Neural progenitor cell (in vitro differentiated cells): ENCODE data around the gene APOL5. TPM values are rescaled to one million over a fixed set of nuclear protein-coding genes. Genes with fewer than 3 reads are reported as not detected.
"Not testable (repeated sequence)": the region's sequence is repeated elsewhere in the genome, so short reads cannot be mapped to it uniquely, and the experiment has no call there.

Experiments
- DNase-seq: peaks from one replicate; pipeline ENCODE4 v3.0.0-alpha.2; 2016; ENCODE audit warnings: low spot score
- H2AFZ ChIP-seq: fragments of 200-600 bp; sonication (generic); replicated peaks from 2 replicates; pipeline ENCODE4 v1.6.1; 2016; ENCODE audit warnings: antibody characterized with exemption
- H3F3A ChIP-seq: fragments of 200-600 bp; sonication (generic); 2 replicates; pipeline ENCODE4 v1.6.1; 2016; ENCODE audit warnings: antibody characterized with exemption, low read depth
- H3K27ac ChIP-seq: fragments of 200-600 bp; sonication (generic); 2 replicates; pipeline ENCODE4 v1.5.1; 2016; ENCODE audit warnings: mild to moderate bottlenecking
- H3K27me3 ChIP-seq: fragments of 200-600 bp; sonication (generic); 2 replicates; pipeline ENCODE4 v1.6.1; 2016; ENCODE audit warnings: mild to moderate bottlenecking, moderate library complexity
- H3K36me3 ChIP-seq: fragments of 200-600 bp; sonication (generic); 2 replicates; pipeline ENCODE4 v1.5.1; 2016
- H3K4me1 ChIP-seq: fragments of 200-600 bp; sonication (generic); 2 replicates; pipeline ENCODE4 v1.6.1; 2016; ENCODE audit warnings: mixed run types
- H3K4me2 ChIP-seq: fragments of 200-600 bp; sonication (generic); 2 replicates; pipeline ENCODE4 v1.6.1; 2016
- H3K4me3 ChIP-seq: fragments of 200-600 bp; sonication (generic); 2 replicates; pipeline ENCODE4 v1.5.1; 2016
- H3K79me2 ChIP-seq: fragments of 200-600 bp; sonication (generic); 2 replicates; pipeline ENCODE4 v1.6.1; 2016; ENCODE audit warnings: low read depth
- H3K9ac ChIP-seq: fragments of 200-600 bp; sonication (generic); 2 replicates; pipeline ENCODE4 v1.6.1; 2016
- H3K9me3 ChIP-seq: fragments of 200-600 bp; sonication (generic); 2 replicates; pipeline ENCODE4 v1.5.1; 2016; ENCODE audit warnings: low read depth
- H4K20me1 ChIP-seq: fragments of 200-600 bp; sonication (generic); 2 replicates; pipeline ENCODE4 v1.6.1; 2016; ENCODE audit warnings: low read depth
- H3K27ac Mint-ChIP-seq: 3 replicates; pipeline ENCODE4 v1.8.0; 2021; ENCODE audit warnings: mixed read lengths
- H3K27me3 Mint-ChIP-seq: 2 replicates; pipeline ENCODE4 v1.8.0; 2022; ENCODE audit warnings: low read depth, mild to moderate bottlenecking, inconsistent platforms, moderate library complexity, mixed read lengths; ENCODE audit not compliant: insufficient read depth
- H3K36me3 Mint-ChIP-seq: 3 replicates; pipeline ENCODE4 v1.8.0; 2021; ENCODE audit warnings: mixed read lengths
- H3K4me1 Mint-ChIP-seq: 3 replicates; pipeline ENCODE4 v1.8.0; 2021; ENCODE audit warnings: mixed read lengths
- H3K4me3 Mint-ChIP-seq: 3 replicates; pipeline ENCODE4 v1.8.0; 2021; ENCODE audit warnings: mild to moderate bottlenecking, moderate library complexity, mixed read lengths
- H3K9me3 Mint-ChIP-seq: 3 replicates; pipeline ENCODE4 v1.8.0; 2020; ENCODE audit warnings: mixed read lengths
- EZH2 ChIP-seq: fragments of 200-600 bp; sonication (generic); IDR thresholded peaks from 2 replicates; pipeline ENCODE4 v1.6.1; 2017; ENCODE audit warnings: antibody characterized with exemption, mild to moderate bottlenecking, moderate library complexity
- EZH2phosphoT487 ChIP-seq: fragments of 200-600 bp; sonication (generic); IDR thresholded peaks from 2 replicates; pipeline ENCODE4 v1.6.1; 2017; ENCODE audit warnings: antibody characterized with exemption
- total RNA-seq: library from RNA; depleted of rRNA; stranded (reverse); fragments of >200 nt; gene quantifications from 2 replicates; pipeline ENCODE4 v1.2.3, GENCODE V29; 2015; ENCODE audit warnings: low replicate concordance
- TF ChIP-seq, protein P1 (sequence below): fragments of 200-600 bp; sonication (generic); IDR thresholded peaks from 2 replicates; pipeline ENCODE4 v1.5.1; 2017; ENCODE audit warnings: antibody characterized with exemption, mild to moderate bottlenecking

APOL5 gene
- total RNA-seq, 1 donor from 2014 or later: not detected

DNA sequence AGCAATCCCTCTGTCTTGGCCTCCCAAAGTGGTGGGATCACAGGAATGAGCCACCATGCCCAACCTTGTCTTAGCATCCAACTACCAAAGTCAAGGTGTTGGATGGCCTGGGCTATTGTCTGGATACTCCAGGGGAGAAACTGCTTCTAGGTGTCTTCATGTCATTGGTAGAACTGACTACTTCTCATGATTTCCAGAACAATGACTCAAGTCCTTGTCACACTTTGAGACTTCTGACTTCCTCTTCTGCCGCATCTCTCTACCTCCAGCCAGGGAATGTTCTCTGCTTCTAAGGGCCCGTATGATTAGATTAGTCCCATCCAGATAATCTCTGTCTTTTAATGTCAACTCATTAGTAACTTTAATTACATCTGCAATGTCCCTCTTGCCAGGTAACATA is 38.8 kb upstream of the APOL5 start:
- no peaks in the 10 kb centered on the region for H3F3A ChIP-seq
- Mint-ChIP-seq H3K4me3 (no peak overlapping the region), H3K27ac (no peak overlapping the region), H3K36me3 (no peaks in the 10 kb centered on the region), H3K9me3 (peaks cover 9% of the 10 kb centered on the region), H3K27me3 (no peaks in the 10 kb centered on the region), H3K4me1 (peaks cover 2% of the 10 kb centered on the region)
- H3K4me3 ChIP-seq: no peak overlapping the region
- H3K27me3 ChIP-seq: no peaks in the 10 kb centered on the region
- no peaks in the 10 kb centered on the region for H4K20me1 ChIP-seq
- peaks cover 15% of the 10 kb centered on the region for H3K4me1 ChIP-seq
- no peak overlapping the region for H3K9ac ChIP-seq
- no peaks in the 10 kb centered on the region for H3K79me2 ChIP-seq
- no peaks in the 10 kb centered on the region for H3K9me3 ChIP-seq
- H3K4me2 ChIP-seq: no peak overlapping the region
- no peak overlapping the region for H2AFZ ChIP-seq
- TF ChIP-seq, protein P1, sequence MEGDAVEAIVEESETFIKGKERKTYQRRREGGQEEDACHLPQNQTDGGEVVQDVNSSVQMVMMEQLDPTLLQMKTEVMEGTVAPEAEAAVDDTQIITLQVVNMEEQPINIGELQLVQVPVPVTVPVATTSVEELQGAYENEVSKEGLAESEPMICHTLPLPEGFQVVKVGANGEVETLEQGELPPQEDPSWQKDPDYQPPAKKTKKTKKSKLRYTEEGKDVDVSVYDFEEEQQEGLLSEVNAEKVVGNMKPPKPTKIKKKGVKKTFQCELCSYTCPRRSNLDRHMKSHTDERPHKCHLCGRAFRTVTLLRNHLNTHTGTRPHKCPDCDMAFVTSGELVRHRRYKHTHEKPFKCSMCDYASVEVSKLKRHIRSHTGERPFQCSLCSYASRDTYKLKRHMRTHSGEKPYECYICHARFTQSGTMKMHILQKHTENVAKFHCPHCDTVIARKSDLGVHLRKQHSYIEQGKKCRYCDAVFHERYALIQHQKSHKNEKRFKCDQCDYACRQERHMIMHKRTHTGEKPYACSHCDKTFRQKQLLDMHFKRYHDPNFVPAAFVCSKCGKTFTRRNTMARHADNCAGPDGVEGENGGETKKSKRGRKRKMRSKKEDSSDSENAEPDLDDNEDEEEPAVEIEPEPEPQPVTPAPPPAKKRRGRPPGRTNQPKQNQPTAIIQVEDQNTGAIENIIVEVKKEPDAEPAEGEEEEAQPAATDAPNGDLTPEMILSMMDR: no peak
- no peaks in the 10 kb centered on the region for H3K36me3 ChIP-seq
- H3K27ac ChIP-seq: no peak overlapping the region
- DNase-seq: no peak

DNA sequence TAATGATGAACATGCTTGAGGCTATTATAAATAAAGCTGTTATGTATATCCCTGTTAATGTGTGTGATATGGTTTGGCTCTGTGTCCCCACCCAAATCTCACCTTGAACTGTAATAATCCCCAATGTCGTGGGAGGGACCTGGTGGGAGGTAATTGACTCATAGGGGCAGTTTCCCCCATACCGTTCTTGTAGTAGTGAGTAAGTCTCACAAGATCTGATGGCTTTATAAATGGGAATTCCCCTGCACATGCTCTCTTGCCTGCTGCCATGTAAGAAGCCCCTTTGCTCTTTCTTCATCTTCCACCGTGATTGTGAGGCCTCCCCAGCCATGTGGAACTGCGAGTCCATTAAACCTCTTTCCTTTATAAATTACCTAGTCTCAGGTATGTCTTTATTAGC is 38.2 kb upstream of the APOL5 start:
- not testable (repeated sequence) for DNase-seq, H3F3A ChIP-seq, H3K27me3 ChIP-seq, H3K9me3 Mint-ChIP-seq, H3K4me3 ChIP-seq, H3K4me1 Mint-ChIP-seq, H3K4me2 ChIP-seq, H3K27ac Mint-ChIP-seq, H4K20me1 ChIP-seq, H2AFZ ChIP-seq, H3K36me3 Mint-ChIP-seq, H3K9ac ChIP-seq, H3K9me3 ChIP-seq, H3K36me3 ChIP-seq, H3K79me2 ChIP-seq, H3K4me3 Mint-ChIP-seq, H3K27me3 Mint-ChIP-seq, H3K27ac ChIP-seq
- peaks cover 15% of the 10 kb centered on the region for H3K4me1 ChIP-seq

DNA sequence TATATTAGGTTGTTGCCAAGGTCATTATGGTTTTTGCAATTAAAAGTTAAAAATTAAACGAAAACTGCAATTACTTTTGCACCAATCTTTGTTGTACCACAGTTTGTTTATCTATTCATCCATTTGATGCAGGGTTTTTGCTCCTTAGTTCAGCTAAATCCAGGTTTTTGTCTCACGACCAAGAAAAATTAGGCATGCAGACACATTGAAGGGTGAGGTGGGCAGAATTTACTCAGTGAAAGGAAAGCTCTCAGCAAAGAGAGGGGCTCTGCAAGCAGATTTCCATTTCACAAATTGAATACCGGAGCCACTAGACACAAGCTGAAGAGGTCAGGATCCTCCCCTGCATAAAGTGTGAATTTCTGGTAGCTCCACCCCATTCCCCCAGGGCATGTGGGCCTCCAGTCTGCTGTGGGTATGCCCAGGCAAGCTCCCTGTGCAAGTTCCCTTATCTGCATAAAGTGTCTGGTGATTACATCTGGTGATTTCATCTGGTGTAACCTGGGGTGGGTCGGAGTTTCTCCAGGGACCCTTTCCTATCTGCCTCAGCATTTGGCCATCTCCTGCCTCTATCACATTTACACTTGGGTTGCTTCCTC is 36.1 kb upstream of the APOL5 start:
- H3K27me3 ChIP-seq: no peaks in the 10 kb centered on the region
- H3K4me3 ChIP-seq: no peak overlapping the region
- no peak overlapping the region for H3K27ac ChIP-seq
- no peak overlapping the region for H3K9ac ChIP-seq
- no peaks in the 10 kb centered on the region for H4K20me1 ChIP-seq
- H3K9me3 ChIP-seq: no peaks in the 10 kb centered on the region
- no peak overlapping the region for H3K4me2 ChIP-seq
- H3K79me2 ChIP-seq: no peaks in the 10 kb centered on the region
- H3K27me3 Mint-ChIP-seq: no peaks in the 10 kb centered on the region
- no peak overlapping the region for H3K4me3 Mint-ChIP-seq
- TF ChIP-seq EZH2: no peak
- TF ChIP-seq, protein P1: no peak
- TF ChIP-seq EZH2phosphoT487: no peak
- no peaks in the 10 kb centered on the region for H3K9me3 Mint-ChIP-seq
- peaks cover 2% of the 10 kb centered on the region for H3K4me1 Mint-ChIP-seq
- H3K27ac Mint-ChIP-seq: no peak overlapping the region
- no peak for DNase-seq
- H3K4me1 ChIP-seq: peaks cover 7% of the 10 kb centered on the region
- H3F3A ChIP-seq: no peaks in the 10 kb centered on the region
- no peaks in the 10 kb centered on the region for H3K36me3 ChIP-seq
- H3K36me3 Mint-ChIP-seq: no peaks in the 10 kb centered on the region
- H2AFZ ChIP-seq: peak overlapping the region; percentile 55

DNA sequence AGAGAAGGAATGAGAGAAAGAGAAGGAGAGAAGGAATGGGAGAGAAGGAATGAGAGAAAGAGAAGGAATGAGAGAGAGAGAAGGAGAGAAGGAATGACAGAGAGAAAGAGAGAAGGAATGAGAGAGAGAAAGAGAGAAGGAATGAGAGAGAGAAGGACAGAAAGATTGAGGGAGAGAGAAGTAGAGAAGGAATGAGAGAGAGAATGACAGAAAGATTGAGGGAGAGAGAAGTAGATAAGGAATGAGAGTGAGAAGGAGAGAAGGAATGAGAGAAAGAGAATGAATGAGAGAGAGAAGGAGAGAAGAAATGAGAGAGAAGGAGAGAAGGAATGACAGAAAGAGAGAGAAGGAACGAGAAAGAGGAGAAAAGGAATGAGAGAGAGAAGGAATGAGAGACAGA is 34.1 kb upstream of the APOL5 start:
- H3K27ac Mint-ChIP-seq: no peak overlapping the region
- H3K27me3 Mint-ChIP-seq: peaks cover 2% of the 10 kb centered on the region
- H3K36me3 ChIP-seq: no peaks in the 10 kb centered on the region
- no peaks in the 10 kb centered on the region for H4K20me1 ChIP-seq
- no peaks in the 10 kb centered on the region for H3F3A ChIP-seq
- no peaks in the 10 kb centered on the region for H3K9me3 Mint-ChIP-seq
- H3K36me3 Mint-ChIP-seq: no peaks in the 10 kb centered on the region
- H3K4me1 ChIP-seq: no peaks in the 10 kb centered on the region
- H3K9me3 ChIP-seq: no peaks in the 10 kb centered on the region
- H3K4me3 ChIP-seq: no peak overlapping the region
- no peaks in the 10 kb centered on the region for H3K27me3 ChIP-seq
- no peak overlapping the region for H3K4me2 ChIP-seq
- no peak for TF ChIP-seq EZH2phosphoT487
- TF ChIP-seq, protein P1: no peak
- no peak for TF ChIP-seq EZH2
- H2AFZ ChIP-seq: peak overlapping the region; percentile 29
- H3K27ac ChIP-seq: no peak overlapping the region
- no peak for DNase-seq
- H3K4me1 Mint-ChIP-seq: no peaks in the 10 kb centered on the region
- H3K79me2 ChIP-seq: no peaks in the 10 kb centered on the region
- H3K9ac ChIP-seq: no peak overlapping the region
- no peak overlapping the region for H3K4me3 Mint-ChIP-seq
